OCI-LY1 (cell line): Measurements from ENCODE around the gene GSG1L.

Experiments
- H2AFZ ChIP-seq: fragments of 200-600 bp; sonication (generic), shearing (Covaris generic); 2 replicates; pipeline ENCODE4 v1.6.0; 2014; ENCODE audit warnings: antibody characterized with exemption, mild to moderate bottlenecking, low read length
- H3F3A ChIP-seq: fragments of 200-600 bp; sonication (generic), shearing (Covaris generic); 2 replicates; pipeline ENCODE4 v1.6.0; 2014; ENCODE audit warnings: mild to moderate bottlenecking, antibody characterized with exemption, low read length, moderate library complexity; ENCODE audit not compliant: insufficient read depth
- H3K27ac ChIP-seq: fragments of 200-600 bp; sonication (generic); 2 replicates; pipeline ENCODE4 v1.5.1; 2014; ENCODE audit warnings: low read length, mixed run types, mild to moderate bottlenecking, low read depth; ENCODE audit not compliant: poor library complexity, severe bottlenecking
- H3K27me3 ChIP-seq: fragments of 200-600 bp; sonication (generic); 2 replicates; pipeline ENCODE4 v1.6.0; 2014; ENCODE audit warnings: antibody characterized with exemption, mild to moderate bottlenecking, low read length, moderate library complexity; ENCODE audit not compliant: insufficient read depth
- H3K36me3 ChIP-seq: fragments of 200-600 bp; sonication (generic); 2 replicates; pipeline ENCODE4 v1.6.1; 2014; ENCODE audit warnings: mild to moderate bottlenecking, antibody characterized with exemption, low read length, moderate library complexity, mixed read lengths; ENCODE audit not compliant: insufficient read depth
- H3K4me1 ChIP-seq: fragments of 200-600 bp; sonication (generic); 2 replicates; pipeline ENCODE4 v1.5.1; 2014; ENCODE audit warnings: mild to moderate bottlenecking, low read length, moderate library complexity; ENCODE audit not compliant: insufficient read depth, severe bottlenecking
- H3K4me2 ChIP-seq: fragments of 200-600 bp; sonication (generic), shearing (Covaris generic); 2 replicates; pipeline ENCODE4 v1.6.1; 2014; ENCODE audit warnings: low read length
- H3K4me3 ChIP-seq: fragments of 200-600 bp; sonication (generic); 2 replicates; pipeline ENCODE4 v1.5.1; 2014; ENCODE audit warnings: low read length, low read depth, mild to moderate bottlenecking, mixed read lengths; ENCODE audit not compliant: poor library complexity, severe bottlenecking
- H3K79me2 ChIP-seq: fragments of 200-600 bp; shearing (Covaris generic); 2 replicates; pipeline ENCODE4 v1.6.1; 2016; ENCODE audit warnings: mixed run types, low read length, mixed read lengths; ENCODE audit not compliant: insufficient read depth
- H3K9ac ChIP-seq: fragments of 200-600 bp; sonication (generic), shearing (Covaris generic); 2 replicates; pipeline ENCODE4 v1.6.1; 2014; ENCODE audit warnings: mild to moderate bottlenecking, low read length, mixed read lengths
- H3K9me2 ChIP-seq: fragments of 200-600 bp; sonication (generic), shearing (Covaris generic); 2 replicates; pipeline ENCODE4 v1.6.1; 2014; ENCODE audit warnings: low read depth, mild to moderate bottlenecking, low read length, mixed read lengths
- H3K9me3 ChIP-seq: fragments of 200-600 bp; shearing (Covaris generic); 2 replicates; pipeline ENCODE4 v1.6.1; 2014; ENCODE audit warnings: low read length, mixed read lengths
- H4K20me1 ChIP-seq: fragments of 200-600 bp; sonication (generic), shearing (Covaris generic); 2 replicates; pipeline ENCODE4 v1.6.0; 2016; ENCODE audit warnings: mild to moderate bottlenecking, low read length; ENCODE audit not compliant: insufficient read depth
- EZH2 ChIP-seq: fragments of 200-600 bp; sonication (generic), shearing (Covaris generic); IDR thresholded peaks from 2 replicates; pipeline ENCODE4 v1.8.0; 2017; ENCODE audit warnings: borderline replicate concordance, mixed run types, mild to moderate bottlenecking, antibody characterized with exemption, low read length, moderate library complexity, mixed read lengths
- TF ChIP-seq, protein P1 (sequence below): fragments of 200-600 bp; sonication (generic), shearing (Covaris generic); IDR thresholded peaks from 2 replicates; pipeline ENCODE4 v1.5.1; 2017; ENCODE audit warnings: mild to moderate bottlenecking, antibody characterized with exemption, low read length, moderate library complexity, mixed read lengths

Gene GSG1L

DNA sequence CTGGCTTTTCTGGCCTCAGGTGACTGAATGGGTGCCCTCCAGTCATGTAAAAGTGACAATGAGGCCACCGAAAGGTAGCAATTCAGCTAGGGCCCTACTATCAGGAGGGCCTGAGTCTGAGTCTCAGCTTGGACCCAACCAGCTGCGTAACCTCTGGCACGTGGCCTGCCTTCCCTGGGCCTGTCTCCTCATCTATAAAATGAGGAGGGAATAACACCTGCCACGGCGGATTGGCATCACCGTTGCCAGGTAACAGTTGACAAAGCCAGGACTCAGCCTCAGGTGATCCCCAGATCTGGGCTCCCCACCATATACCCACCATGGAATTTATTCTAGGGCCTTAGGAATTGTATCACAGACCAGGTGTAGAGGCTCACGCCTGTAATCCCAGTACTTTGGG lies 296.4 kb downstream of the GSG1L start:
- H4K20me1 ChIP-seq: no peaks in the 10 kb centered on the region
- peaks cover 4% of the 10 kb centered on the region; the same call in 1 of the 2 replicates for H3K9me3 ChIP-seq
- no peaks in the 10 kb centered on the region for H3K9me2 ChIP-seq
- H3K27ac ChIP-seq: no peak overlapping the region
- no peak for TF ChIP-seq EZH2
- TF ChIP-seq, protein P1, sequence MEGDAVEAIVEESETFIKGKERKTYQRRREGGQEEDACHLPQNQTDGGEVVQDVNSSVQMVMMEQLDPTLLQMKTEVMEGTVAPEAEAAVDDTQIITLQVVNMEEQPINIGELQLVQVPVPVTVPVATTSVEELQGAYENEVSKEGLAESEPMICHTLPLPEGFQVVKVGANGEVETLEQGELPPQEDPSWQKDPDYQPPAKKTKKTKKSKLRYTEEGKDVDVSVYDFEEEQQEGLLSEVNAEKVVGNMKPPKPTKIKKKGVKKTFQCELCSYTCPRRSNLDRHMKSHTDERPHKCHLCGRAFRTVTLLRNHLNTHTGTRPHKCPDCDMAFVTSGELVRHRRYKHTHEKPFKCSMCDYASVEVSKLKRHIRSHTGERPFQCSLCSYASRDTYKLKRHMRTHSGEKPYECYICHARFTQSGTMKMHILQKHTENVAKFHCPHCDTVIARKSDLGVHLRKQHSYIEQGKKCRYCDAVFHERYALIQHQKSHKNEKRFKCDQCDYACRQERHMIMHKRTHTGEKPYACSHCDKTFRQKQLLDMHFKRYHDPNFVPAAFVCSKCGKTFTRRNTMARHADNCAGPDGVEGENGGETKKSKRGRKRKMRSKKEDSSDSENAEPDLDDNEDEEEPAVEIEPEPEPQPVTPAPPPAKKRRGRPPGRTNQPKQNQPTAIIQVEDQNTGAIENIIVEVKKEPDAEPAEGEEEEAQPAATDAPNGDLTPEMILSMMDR: no peak
- no peak overlapping the region for H3K4me3 ChIP-seq
- H3K36me3 ChIP-seq: no peaks in the 10 kb centered on the region; the same call in 1 of the 2 replicates
- no peaks in the 10 kb centered on the region for H3K4me1 ChIP-seq
- no peaks in the 10 kb centered on the region for H3K27me3 ChIP-seq
- H3K79me2 ChIP-seq: no peaks in the 10 kb centered on the region
- no peak overlapping the region for H3K9ac ChIP-seq
- H3K4me2 ChIP-seq: no peak overlapping the region
- H2AFZ ChIP-seq: no peak overlapping the region
- H3F3A ChIP-seq: no peaks in the 10 kb centered on the region

DNA sequence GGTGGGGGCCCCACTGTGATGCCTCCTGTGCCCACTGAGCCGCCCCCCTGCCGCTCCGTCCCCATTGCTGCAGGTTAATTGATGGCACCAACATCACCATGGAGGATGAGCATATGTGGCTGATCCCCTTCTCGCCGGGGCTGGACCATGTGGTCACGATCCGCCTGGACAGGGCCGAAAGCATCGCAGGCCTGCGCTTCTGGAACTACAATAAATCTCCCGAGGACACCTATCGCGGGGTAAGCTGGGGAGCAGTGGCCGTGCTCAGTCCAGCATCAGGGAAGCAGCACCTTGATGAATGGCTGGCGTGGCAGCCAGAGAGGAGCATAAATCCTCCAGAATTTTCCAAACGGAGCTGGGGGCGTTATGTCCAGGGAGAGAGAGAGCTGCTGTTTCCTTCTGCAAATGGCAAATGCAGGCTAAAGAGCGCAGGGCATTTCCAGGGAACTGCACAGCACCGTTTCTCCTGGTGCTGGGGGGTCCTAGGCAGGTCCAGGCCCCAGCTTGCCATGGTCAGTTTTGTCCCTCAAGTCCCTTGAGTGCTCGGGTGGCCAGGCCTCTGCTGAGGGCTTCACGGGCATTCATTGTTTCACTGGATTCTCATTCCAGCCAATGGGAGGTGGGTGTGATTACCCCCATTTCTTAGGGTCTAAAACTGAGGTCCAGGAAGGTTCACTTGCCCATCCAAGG lies 297.1 kb downstream of the GSG1L start:
- TF ChIP-seq, protein P1: no peak
- no peak for TF ChIP-seq EZH2
- no peak overlapping the region for H3K4me2 ChIP-seq
- H2AFZ ChIP-seq: no peak overlapping the region
- no peak overlapping the region for H3K9ac ChIP-seq
- H3K79me2 ChIP-seq: no peaks in the 10 kb centered on the region
- H4K20me1 ChIP-seq: no peaks in the 10 kb centered on the region
- no peaks in the 10 kb centered on the region for H3K4me1 ChIP-seq
- peaks cover 4% of the 10 kb centered on the region; the same call in 1 of the 2 replicates for H3K9me3 ChIP-seq
- no peaks in the 10 kb centered on the region; the same call in 1 of the 2 replicates for H3K36me3 ChIP-seq
- H3K27me3 ChIP-seq: no peaks in the 10 kb centered on the region
- no peak overlapping the region for H3K27ac ChIP-seq
- no peaks in the 10 kb centered on the region for H3F3A ChIP-seq
- H3K4me3 ChIP-seq: no peak overlapping the region
- H3K9me2 ChIP-seq: no peaks in the 10 kb centered on the region

- Histone ChIP-seq H3K9me2 (no peaks in the 10 kb centered on the region), H2AFZ (no peak overlapping the region), H3K36me3 (no peaks in the 10 kb centered on the region; the same call in 1 of the 2 replicates), H3K27ac (no peak overlapping the region), H3K4me1 (no peaks in the 10 kb centered on the region), H3F3A (no peaks in the 10 kb centered on the region), H4K20me1 (no peaks in the 10 kb centered on the region), H3K27me3 (no peaks in the 10 kb centered on the region), H3K79me2 (no peaks in the 10 kb centered on the region), H3K4me2 (no peak overlapping the region), H3K9me3 (peaks cover 4% of the 10 kb centered on the region; the same call in 1 of the 2 replicates), H3K9ac (no peak overlapping the region), H3K4me3 (no peak overlapping the region)
- TF ChIP-seq, protein P1: no peak
- no peak for TF ChIP-seq EZH2
Measured at GRCh38 chr16:27764869-27765675, 298.4 kb downstream of the GSG1L start.
